ENCODE data around the gene PCNX2. TPM values are rescaled to one million over a fixed set of nuclear protein-coding genes. Genes with fewer than 3 reads are reported as not detected.

The PCNX2 gene
- total and polyA plus RNA-seq, 2 donors (not counting 3 experiments of a cell fraction or from before 2014, with no cell fraction given): 6.6 to 11.0 TPM

GRCh38 chr1:233065685-233066084, 229.8 kb downstream of the PCNX2 start:
- no TSS peak for BruUV-seq (replicated peaks)
- no peaks in the 10 kb centered on the region for H3K9me3 ChIP-seq (replicated peaks; ENCODE audit: control insufficient read depth, insufficient read depth, low read length)
- no peak overlapping the region for H3K9ac ChIP-seq (replicated peaks; ENCODE audit: extremely low read depth, insufficient read depth, low read length)
- DNase-seq (ENCODE audit: low read depth, low spot score) (no peak), FAIRE-seq (no peak)
- no peak overlapping the region for H3K27ac ChIP-seq (ENCODE audit: insufficient read depth, low read depth, low read length)
- H3K9me1 ChIP-seq (replicated peaks; ENCODE audit: control insufficient read depth, extremely low read depth, insufficient read depth, low read length): no peaks in the 10 kb centered on the region
- dilution Hi-C loops (cut with MboI; ENCODE audit: extremely low pct_ligation_motif_present, low sequenced_read_pairs): no loop called here
- H3K79me2 ChIP-seq (ENCODE audit: control insufficient read depth, insufficient read depth, low read length): no peaks in the 10 kb centered on the region
- no peak overlapping the region for H3K4me3 ChIP-seq (replicated peaks in 1 of 3; ENCODE audit: insufficient read depth in 1 of 3, low read depth in 1 of 3, low read length in 3 of 3)
- CTCF ChIA-PET: no interaction called here
- H4K20me1 ChIP-seq (replicated peaks; ENCODE audit: control insufficient read depth, extremely low read depth, insufficient read depth, low read length): no peaks in the 10 kb centered on the region
- no peaks in the 10 kb centered on the region for H3K36me3 ChIP-seq (ENCODE audit: control insufficient read depth in 2 of 2, extremely low read depth in 1 of 2, insufficient read depth in 2 of 2, low read length in 2 of 2)
- H3K4me2 ChIP-seq (ENCODE audit: insufficient read depth, low read length): no peak overlapping the region
- no peaks in the 10 kb centered on the region for H3K4me1 ChIP-seq (ENCODE audit: control insufficient read depth, extremely low read depth, insufficient read depth, low read length)
- H2AFZ ChIP-seq (ENCODE audit: low read depth, low read length): no peak overlapping the region
- TF ChIP-seq EZH2 (IDR thresholded peaks at IDR 0.05; ENCODE audit: borderline replicate concordance, low read depth, low read length, severe bottlenecking) (no peak), GATA2 (IDR thresholded peaks at IDR 0.05; ENCODE audit: insufficient read depth, insufficient read length, low read depth, low read length) (no peak), JUN (IDR thresholded peaks at IDR 0.05; ENCODE audit: borderline replicate concordance, insufficient read depth, insufficient read length, low read depth) (no peak), POLR2AphosphoS5 (IDR thresholded peaks at IDR 0.05; ENCODE audit: insufficient read depth, low read depth, low read length) (no peak), FOS (IDR thresholded peaks at IDR 0.05; ENCODE audit: borderline replicate concordance, insufficient read depth, low read length) (no peak), CTCF (IDR thresholded peaks at IDR 0.05; ENCODE audit: extremely low read depth in 1 of 2, insufficient read depth in 1 of 2, low read depth in 1 of 2, low read length in 2 of 2) (no peak), MYC (IDR thresholded peaks at IDR 0.05; ENCODE audit: low read depth, low read length) (no peak)
- intact Hi-C loops (cut with micrococcal nuclease): no loop called here
- no peaks in the 10 kb centered on the region for H3K27me3 ChIP-seq (ENCODE audit: control insufficient read depth in 2 of 2, insufficient read depth in 2 of 2, low read length in 2 of 2)
- POLR2A ChIA-PET: no interaction called here
